ENCODE data around the gene LAMC1. TPM values are rescaled to one million over a fixed set of nuclear protein-coding genes. Genes with fewer than 3 reads are reported as not detected.

Gene LAMC1
- total and polyA plus RNA-seq, 12 donors = 12.3 to 110 (median 75.9) TPM

GRCh38 chr1:183139281-183139942 is 116.2 kb downstream of the LAMC1 start:
- Histone ChIP-seq H3K36me3 (replicated peaks in 1 of 2) (peaks cover 0 to 55% of the 10 kb centered on the region in 2 donors), H3K27me3 (no peaks in the 10 kb centered on the region), H3K9me3 (replicated peaks in 1 of 3) (no peaks in the 10 kb centered on the region), H3K27ac (peak overlapping the region in 1 of 5 donors; percentile 6), H3K4me3 (no peak overlapping the region), H3K4me1 (replicated peaks in 1 of 2) (no peaks in the 10 kb centered on the region)
- WGBS, 4 donors = 60 to 80% (median 73%) methylated on average over 4 of the region's 4 CpGs
- no peak for TF ChIP-seq POLR2A (IDR thresholded peaks at IDR 0.05)
- TF ChIP-seq CTCF (IDR thresholded peaks at IDR 0.05) = no peak
- no peak for DNase-seq
- intact Hi-C loops (cut with DNase I) = loop anchor here in 1 of 2 donors (10.0 kb wide), 1 partner anchor 175 kb away; no protein-coding TSS in a partner anchor

- DNase-seq = no peak
- TF ChIP-seq CTCF (IDR thresholded peaks at IDR 0.05) (no peak), POLR2A (IDR thresholded peaks at IDR 0.05) (no peak)
- Histone ChIP-seq H3K4me3 (no peak overlapping the region), H3K27ac (no peak overlapping the region), H3K4me1 (replicated peaks in 1 of 2) (no peaks in the 10 kb centered on the region), H3K27me3 (no peaks in the 10 kb centered on the region), H3K9me3 (replicated peaks in 1 of 3) (no peaks in the 10 kb centered on the region), H3K36me3 (replicated peaks in 1 of 2) (peaks cover 0 to 47% of the 10 kb centered on the region in 2 donors)
- intact Hi-C loops (cut with DNase I) = no loop called here
These were observed 117.4 kb downstream of the LAMC1 start for GRCh38 chr1:183140633-183141032.

GRCh38 chr1:183142171-183142570 is 119.0 kb downstream of the LAMC1 start:
- Histone ChIP-seq H3K27me3 (no peaks in the 10 kb centered on the region), H3K9me3 (replicated peaks in 1 of 3) (no peaks in the 10 kb centered on the region), H3K4me1 (replicated peaks in 1 of 2) (no peaks in the 10 kb centered on the region), H3K27ac (no peak overlapping the region), H3K4me3 (no peak overlapping the region), H3K36me3 (replicated peaks in 1 of 2) (peaks cover 0 to 33% of the 10 kb centered on the region in 2 donors)
- DNase-seq = no peak
- WGBS, 4 donors = 76 to 85% (median 83%) methylated on average over 2 of the region's 2 CpGs
- TF ChIP-seq POLR2A (IDR thresholded peaks at IDR 0.05) = no peak
- TF ChIP-seq CTCF (IDR thresholded peaks at IDR 0.05) = no peak
- intact Hi-C loops (cut with DNase I) = no loop called here

- TF ChIP-seq CTCF (IDR thresholded peaks at IDR 0.05) (no peak), POLR2A (IDR thresholded peaks at IDR 0.05) (no peak)
- Histone ChIP-seq H3K4me1 (replicated peaks in 1 of 2) (no peaks in the 10 kb centered on the region), H3K4me3 (no peak overlapping the region), H3K36me3 (replicated peaks in 1 of 2) (peaks cover 0 to 20% of the 10 kb centered on the region in 2 donors), H3K27ac (no peak overlapping the region), H3K9me3 (replicated peaks in 1 of 3) (no peaks in the 10 kb centered on the region), H3K27me3 (no peaks in the 10 kb centered on the region)
- intact Hi-C loops (cut with DNase I) = no loop called here
- DNase-seq = no peak
- 83 to 89% (median 86%) methylated on average over 7 of the region's 7 CpGs for WGBS, 4 donors
These were observed 120.5 kb downstream of the LAMC1 start for GRCh38 chr1:183143576-183144315.
